ENCODE measurements around the gene LEUTX.
"Not testable (repeated sequence)": the region's sequence is repeated elsewhere in the genome, so short reads cannot be mapped to it uniquely, and the experiment has no call there.

- not testable (repeated sequence) for TF ChIP-seq POLR2A, CTCF (IDR thresholded peaks at IDR 0.05)
These were observed 16.8 kb upstream of the LEUTX start for GRCh38 chr19:39761851-39762250.

All from gastroesophageal sphincter (tissue), 3 donors.